HG03039 (cell line): ENCODE results near the gene C22orf39.

Source experiments
- ATAC-seq: cut with Tn5 transposase; IDR thresholded peaks from one replicate; pipeline ENCODE4 v1.9.1; 2021; ENCODE audit warnings: mild to moderate bottlenecking, moderate library complexity; ENCODE audit not compliant: unreplicated experiment

C22orf39 gene

DNA sequence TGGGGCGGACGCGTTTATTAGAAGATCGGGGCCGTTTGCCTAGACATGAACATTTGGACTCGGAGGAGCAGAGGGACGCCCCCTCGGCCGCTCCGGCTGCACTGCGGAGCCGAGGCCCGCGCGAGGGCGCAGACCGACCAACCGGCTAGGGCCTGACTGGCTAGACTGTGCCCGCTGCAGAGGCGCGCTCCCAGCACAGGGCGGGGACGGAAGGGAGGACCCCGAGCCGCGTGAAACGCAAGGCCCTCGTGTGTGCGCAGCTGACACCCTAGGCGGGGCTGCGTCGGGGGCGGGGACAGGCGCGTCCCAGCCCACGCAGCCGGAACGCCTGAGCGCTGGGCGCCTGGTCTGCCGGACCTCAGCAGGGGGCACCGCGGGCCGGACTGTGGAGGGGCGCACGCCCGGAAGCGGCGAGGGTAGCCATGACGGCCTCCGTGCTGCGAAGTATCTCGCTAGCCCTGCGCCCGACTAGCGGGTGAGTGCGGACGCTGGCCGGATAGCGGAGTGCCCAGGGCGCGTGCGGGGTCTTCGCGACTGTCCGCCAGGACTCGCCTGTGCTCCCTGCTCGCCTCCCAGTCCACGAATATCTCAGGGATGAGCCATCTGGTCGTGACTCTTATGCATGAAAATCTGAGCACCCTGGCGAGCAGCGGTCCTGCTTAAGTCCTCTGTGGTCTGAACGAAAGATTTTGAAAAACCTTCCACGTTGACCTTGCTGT, 15.2 kb downstream of the C22orf39 start, which contains the start of gene MRPL40:
MRPL40 (plus strand) TSS at position 413 of the 719 bp plus-strand sequence; CDS start at position 423, 10 bp downstream.
- peak; percentile 65 for ATAC-seq

GRCh38 chr22:19431649-19432132, 15.8 kb downstream of the C22orf39 start, which contains the start of gene HIRA:
TSS of gene HIRA (minus strand) at chr22:19431733. CDS start at chr22:19431476, 257 bp downstream.
- peak; percentile 37 for ATAC-seq

- no peak for ATAC-seq
These were observed 16.5 kb downstream of the C22orf39 start for GRCh38 chr22:19430890-19431541.

DNA sequence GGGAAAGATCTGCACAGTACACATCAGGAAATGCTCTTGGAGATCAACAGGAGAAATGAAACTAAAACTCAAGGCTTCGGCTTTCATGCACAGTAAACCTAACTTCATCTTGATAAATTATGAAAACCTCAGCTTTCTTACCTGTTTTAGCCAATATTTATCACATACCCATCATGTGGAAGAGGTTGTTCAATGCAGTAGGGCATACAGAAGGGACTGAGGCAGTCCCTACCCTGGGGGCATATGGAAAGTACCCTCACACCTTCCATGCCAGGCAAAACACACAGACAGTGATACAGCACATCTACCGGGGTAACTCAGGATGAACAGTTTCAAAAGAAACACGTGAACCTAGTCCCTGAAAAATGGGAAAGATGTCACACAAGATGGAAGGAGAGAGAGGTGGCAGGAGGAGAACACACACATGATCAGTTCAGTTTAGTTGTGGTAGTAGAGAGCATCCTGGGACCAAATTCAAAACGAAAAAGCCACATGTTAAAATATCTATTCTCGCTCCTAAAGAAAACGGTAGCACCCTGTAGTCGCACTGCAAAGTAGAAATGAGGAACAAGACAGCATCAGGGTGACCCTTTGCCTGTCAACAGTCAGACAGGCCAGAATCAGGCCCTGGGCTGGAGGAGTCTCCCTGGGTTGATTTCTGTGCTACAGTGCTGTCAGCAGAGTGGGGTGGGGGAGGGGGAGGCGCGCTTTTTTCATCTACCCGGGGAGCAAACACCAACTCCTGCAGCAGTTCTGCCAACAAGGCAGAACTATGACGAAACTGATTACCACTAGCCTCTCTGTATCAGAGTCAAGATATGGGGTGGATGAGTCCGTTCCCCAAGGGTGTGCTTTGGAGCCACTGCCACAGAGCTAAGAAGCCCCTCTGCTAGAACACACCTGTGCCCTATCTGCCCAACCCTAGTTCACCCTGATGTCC, 17.3 kb downstream of the C22orf39 start:
- no peak for ATAC-seq

DNA sequence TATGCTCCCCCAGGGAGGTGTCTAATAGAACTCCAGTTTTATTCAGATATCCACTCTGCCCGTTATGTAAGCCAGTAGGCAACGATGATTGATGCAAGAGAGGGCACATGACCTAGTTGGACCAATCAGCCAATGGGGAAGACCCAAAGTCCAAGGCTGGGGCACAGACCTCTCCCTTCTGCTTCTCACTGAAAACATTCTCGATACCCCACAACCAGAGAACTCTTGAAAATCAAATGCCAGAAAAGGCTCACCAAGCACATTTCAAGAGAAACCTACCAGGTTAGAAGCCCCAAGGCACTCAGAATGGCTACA, 23.4 kb downstream of the C22orf39 start:
- no peak for ATAC-seq

GRCh38 chr22:19422440-19423301, 24.8 kb downstream of the C22orf39 start:
- ATAC-seq = no peak

DNA sequence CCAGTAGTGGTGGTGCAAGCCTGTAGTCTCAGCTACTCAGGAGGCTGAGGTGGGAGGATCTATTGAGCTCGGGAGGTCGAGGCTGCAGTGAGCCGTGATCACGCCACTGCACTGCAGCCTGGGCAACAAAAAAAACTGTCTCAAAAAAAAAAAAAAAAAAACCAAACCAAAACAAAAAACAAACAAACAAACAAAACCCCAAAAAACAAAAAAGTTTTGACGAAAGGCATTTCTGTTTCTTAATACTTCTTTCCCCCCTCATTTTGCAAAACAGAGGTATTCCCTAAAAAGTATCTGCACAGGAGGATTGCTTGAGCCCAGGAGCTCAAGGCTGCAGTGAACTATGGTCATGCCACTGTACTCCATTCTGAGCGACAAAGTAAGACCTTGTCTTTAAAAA, 27.2 kb downstream of the C22orf39 start:
- no peak for ATAC-seq

- no peak for ATAC-seq
These were observed 27.9 kb downstream of the C22orf39 start for GRCh38 chr22:19419464-19420178.

GRCh38 chr22:19419086-19419463, 28.4 kb downstream of the C22orf39 start:
- no peak for ATAC-seq

GRCh38 chr22:19412923-19413322, 34.6 kb downstream of the C22orf39 start:
- ATAC-seq = no peak

- ATAC-seq = no peak
These were observed 35.0 kb downstream of the C22orf39 start for GRCh38 chr22:19412478-19412877.

GRCh38 chr22:19411690-19412045, 35.8 kb downstream of the C22orf39 start:
- no peak for ATAC-seq

DNA sequence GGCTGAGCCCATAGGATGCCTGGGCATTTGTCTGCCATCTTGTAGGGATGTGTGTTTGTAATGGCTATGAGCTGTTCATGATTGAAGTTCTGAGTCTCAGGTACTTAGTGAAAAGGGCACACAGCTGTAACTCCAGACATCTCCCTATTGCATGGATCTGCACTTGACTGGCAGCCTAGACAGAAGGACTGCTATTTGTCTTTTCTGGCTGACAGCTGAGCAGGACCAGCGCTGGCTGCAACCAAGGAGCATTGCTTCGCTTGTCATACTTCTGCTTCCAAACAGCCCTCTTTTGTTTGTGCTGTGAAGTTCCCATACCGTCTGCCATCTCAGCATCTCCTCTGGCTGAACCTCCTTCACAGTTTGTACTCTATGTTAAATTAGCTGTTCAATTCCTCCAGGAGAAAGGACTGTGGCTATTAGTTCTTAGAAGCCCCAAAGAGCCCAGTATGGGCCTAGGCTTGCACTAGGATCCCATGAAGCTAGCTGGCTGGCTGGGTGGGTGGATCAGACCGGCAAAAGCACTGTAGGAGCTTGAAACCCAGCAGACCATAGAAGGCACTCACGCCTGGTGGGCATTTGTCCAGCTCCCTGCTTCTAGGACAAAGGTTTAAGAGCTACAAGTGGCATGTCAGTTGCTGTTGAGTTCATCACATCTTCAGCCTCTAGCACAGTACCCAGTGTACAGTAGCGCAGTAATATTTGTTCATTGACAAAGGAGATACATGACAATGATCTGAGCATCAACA, 36.4 kb downstream of the C22orf39 start:
- ATAC-seq = no peak

DNA sequence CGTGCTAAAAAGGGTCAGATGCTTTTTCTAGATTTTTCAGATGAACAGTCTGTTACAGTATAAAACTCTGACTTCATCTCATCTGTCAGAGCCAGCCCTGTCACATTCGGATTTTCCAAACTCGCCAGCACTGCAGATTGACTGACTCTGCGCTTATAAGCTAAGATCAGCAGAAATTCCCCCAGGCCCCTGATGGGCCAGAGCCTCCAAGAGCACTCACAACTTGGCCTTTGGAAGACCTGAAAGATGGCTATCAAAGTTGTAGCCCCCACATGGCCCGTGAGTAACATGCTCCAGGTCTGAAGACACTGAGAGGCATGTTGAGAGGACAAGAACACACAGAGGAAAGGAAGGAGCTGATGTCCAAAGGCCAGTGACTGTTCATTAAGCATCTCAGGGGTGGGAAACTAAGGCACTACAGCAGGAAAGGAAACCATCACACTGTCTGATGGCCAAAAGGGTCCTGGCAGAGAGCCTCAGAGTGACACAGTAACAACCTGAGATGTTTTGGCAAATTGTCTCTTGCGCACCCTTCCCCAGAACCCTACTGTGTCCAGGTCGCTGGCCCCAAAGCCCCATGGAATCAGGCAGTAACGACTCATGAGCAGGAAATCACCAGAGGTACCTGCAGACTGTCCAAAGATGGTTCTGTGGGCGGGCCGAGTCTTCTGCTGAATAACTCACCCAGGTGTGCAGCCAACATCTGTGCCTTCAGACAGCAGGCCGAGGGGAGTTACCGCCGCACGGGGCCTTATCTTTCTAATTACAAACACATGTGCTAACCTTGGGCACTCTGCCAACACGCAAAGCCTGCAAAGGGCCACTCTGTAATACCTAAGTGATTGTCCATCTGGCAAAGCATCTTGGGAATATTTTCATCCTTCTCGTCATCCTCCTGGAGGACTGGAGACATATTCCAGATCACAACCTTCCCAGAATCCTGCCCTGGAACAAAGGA, 39.6 kb downstream of the C22orf39 start:
- no peak for ATAC-seq

DNA sequence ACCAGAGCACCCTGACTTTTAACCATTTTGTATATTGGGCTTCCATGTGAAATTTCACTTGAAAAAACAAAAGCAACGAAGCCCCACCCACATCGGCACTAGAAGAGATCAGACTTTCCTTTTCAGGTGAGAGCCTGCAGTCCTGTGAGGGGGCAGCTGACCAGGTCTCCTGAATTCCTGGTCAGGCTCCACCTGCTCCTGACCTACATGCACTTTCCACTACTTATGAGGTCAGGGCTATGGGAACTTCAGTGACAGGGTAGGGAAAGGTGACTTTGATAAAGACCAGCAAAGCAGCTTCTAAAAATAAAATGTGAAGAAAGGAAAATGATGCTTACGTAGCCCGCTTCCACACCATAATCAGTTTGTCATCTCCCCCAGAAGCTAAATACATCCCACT, 40.7 kb downstream of the C22orf39 start:
- no peak for ATAC-seq

DNA sequence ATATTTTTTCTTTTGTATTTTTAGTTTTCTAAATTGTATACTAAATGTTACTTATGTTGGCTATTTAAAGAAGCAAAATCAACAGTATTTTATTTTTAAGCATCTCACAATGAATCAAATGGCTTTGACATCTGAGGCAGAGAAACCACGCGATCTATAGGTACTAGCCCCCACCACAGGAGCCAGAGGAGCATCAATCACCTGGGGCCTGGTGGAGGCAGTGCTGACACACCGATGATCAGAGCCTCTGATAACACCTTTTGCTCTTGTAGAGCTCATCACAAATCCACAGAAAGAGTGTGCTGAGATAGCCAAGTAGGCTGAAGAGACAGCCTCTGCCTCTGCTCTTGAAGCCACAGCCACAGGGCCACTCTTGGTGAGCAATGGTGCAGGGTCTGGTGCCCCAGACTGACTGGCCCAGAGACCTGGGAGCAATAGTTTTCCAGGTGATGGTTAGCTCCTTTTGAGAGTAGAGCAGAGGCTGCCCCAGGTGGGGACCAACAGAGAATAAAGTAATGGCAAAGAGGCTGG, 41.2 kb downstream of the C22orf39 start:
- ATAC-seq = no peak

- no peak for ATAC-seq
These were observed 41.9 kb downstream of the C22orf39 start for GRCh38 chr22:19405652-19406051.

DNA sequence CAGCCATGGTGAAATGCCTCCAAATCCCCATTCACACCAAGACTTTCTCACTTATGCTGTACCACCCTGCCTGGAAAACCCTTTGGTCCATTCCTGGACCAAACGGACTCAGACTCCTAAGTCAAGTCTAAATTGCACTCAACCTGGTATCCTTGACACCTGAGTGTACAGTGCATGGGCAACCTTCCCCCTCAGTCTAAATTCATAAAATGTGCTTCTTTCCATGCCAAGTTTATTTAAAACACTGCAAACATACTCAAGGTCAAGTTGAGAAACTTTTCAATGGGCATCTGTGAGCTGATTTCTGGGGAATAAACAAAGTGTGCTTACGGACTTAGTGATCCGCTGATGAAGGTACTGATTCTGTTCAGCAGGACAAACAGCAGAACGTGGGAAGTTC, 42.4 kb downstream of the C22orf39 start:
- no peak for ATAC-seq
